ENCODE data around the gene PGRMC2. TPM values are rescaled to one million over a fixed set of nuclear protein-coding genes. Genes with fewer than 3 reads are reported as not detected.
A peak's percentile ranks its signal among the peaks of the same experiment; 100 is the strongest.

PGRMC2 gene
- total and polyA plus RNA-seq, 2 of the 8 experiments (the other 6 are each of a cell fraction or from before 2014, with no cell fraction given), result 9.5 to 85.3 TPM

DNA sequence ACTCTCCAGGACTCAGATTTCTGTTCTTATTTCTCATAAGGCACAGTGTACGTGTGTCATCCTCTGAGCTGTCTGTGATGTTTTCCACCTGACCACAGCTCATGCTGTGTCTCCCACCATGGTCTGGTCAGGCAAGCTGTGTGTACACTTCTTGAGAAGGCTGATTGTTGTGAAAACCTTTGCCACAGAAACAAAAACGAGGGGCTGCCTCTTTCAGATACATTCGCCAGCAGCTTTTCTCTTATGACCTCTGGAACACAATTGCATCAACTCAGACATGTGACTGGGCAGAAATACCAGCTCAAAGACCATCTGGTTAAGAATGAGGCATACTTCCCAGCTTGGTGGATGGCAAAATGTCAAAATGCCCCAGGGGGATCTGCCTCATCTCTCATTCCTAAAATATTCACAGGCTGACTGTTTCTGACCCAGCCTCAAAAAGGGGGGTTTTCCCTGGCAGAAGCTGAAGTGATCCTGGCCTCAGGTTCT, 46.1 kb downstream of the PGRMC2 start:
- H3K18ac ChIP-seq (ENCODE audit: extremely low read depth, low read length), result no peak overlapping the region
- no peaks in the 10 kb centered on the region for H4K20me1 ChIP-seq (replicated peaks in 1 of 2; ENCODE audit: control insufficient read depth in 1 of 2, insufficient read depth in 2 of 2, low read length in 2 of 2)
- H3K9me3 ChIP-seq (ENCODE audit: insufficient read depth in 2 of 2, low read depth in 1 of 2, low read length in 1 of 2), result peaks cover 0 to 4% of the 10 kb centered on the region in 2 experiments; a peak in 2 of 4 replicates
- no peaks in the 10 kb centered on the region for H3K79me1 ChIP-seq (ENCODE audit: low read depth, low read length)
- DNase-seq (ENCODE audit: low read depth in 1 of 2, low spot score in 2 of 2), result peak in 1 of 2 experiments; percentile 9
- peaks cover 0 to 3% (median 0%) of the 10 kb centered on the region in 4 experiments; a peak in 1 of 7 replicates for H3K4me1 ChIP-seq (replicated peaks in 1 of 4; ENCODE audit: control insufficient read depth in 3 of 4, insufficient read depth in 4 of 4, low read length in 3 of 4)
- CTCF ChIA-PET (ENCODE audit: partially characterized antibody), result interaction anchor here (0.6 kb wide), 1 partner anchor 193 kb away, joined by 3 read pairs; no protein-coding TSS in a partner anchor
- FAIRE-seq, result no peak
- no peak overlapping the region for H2BK120ac ChIP-seq (replicated peaks; ENCODE audit: low read depth, low read length)
- POLR2A ChIA-PET (ENCODE audit: partially characterized antibody), result no interaction called here
- H3K4me3 ChIP-seq (ENCODE audit: extremely low read depth in 1 of 4, insufficient read depth in 2 of 4, low read depth in 3 of 4, low read length in 4 of 4), result no peak overlapping the region
- no peaks in the 10 kb centered on the region for H3K27me3 ChIP-seq (replicated peaks in 1 of 4; ENCODE audit: control insufficient read depth in 3 of 4, extremely low read depth in 1 of 4, insufficient read depth in 3 of 4, low read length in 3 of 4)
- H3K79me2 ChIP-seq (ENCODE audit: control insufficient read depth in 1 of 2, insufficient read depth in 2 of 2, low read length in 2 of 2), result no peaks in the 10 kb centered on the region
- H3K9ac ChIP-seq (replicated peaks in 1 of 4; ENCODE audit: extremely low read depth in 1 of 4, low read depth in 3 of 4, low read length in 3 of 4), result no peak overlapping the region
- no peak overlapping the region for H4K8ac ChIP-seq (ENCODE audit: extremely low read depth, insufficient read depth, low read length)
- H3K36me3 ChIP-seq (ENCODE audit: control insufficient read depth in 2 of 4, insufficient read depth in 4 of 4, low read length in 3 of 4), result no peaks in the 10 kb centered on the region
- no peak overlapping the region for H3K4me2 ChIP-seq (ENCODE audit: insufficient read depth in 1 of 2, low read depth in 2 of 2, low read length in 2 of 2)
- H3K23ac ChIP-seq (ENCODE audit: insufficient read length), result no peak overlapping the region
- no peak overlapping the region for H4K5ac ChIP-seq (ENCODE audit: insufficient read length, low read depth, low read length)
- no peak overlapping the region for H2AK5ac ChIP-seq (ENCODE audit: low read depth, low read length)
- H2BK12ac ChIP-seq (ENCODE audit: low read depth, low read length), result no peak overlapping the region
- no peak overlapping the region for H2AFZ ChIP-seq (ENCODE audit: low read length)
- H3K27ac ChIP-seq (ENCODE audit: low read depth, low read length), result no peak overlapping the region
- H4K91ac ChIP-seq (replicated peaks; ENCODE audit: insufficient read length, low read length), result no peak overlapping the region
- 87% methylated on average over 3 of the region's 3 CpGs; no CpG with 5 or more reads in 1 of the 2 experiments for WGBS, 2 experiments (ENCODE audit: extremely low coverage in 1 of 2, insufficient coverage in 1 of 2, insufficient read length in 1 of 2, insufficient replicate concordance in 2 of 2, low coverage in 1 of 2, low lambda C conversion rate in 2 of 2, missing lambda C conversion rate in 1 of 2)
- no peaks in the 10 kb centered on the region for H3K23me2 ChIP-seq (ENCODE audit: low read depth, low read length)
- H3K4ac ChIP-seq (replicated peaks; ENCODE audit: insufficient read length, low read depth, low read length), result no peak overlapping the region
- H2BK5ac ChIP-seq (ENCODE audit: low read depth, low read length), result no peak overlapping the region; the same call in 1 of the 2 replicates
- H2BK20ac ChIP-seq (ENCODE audit: low read length), result no peak overlapping the region
- no peak overlapping the region for H2BK15ac ChIP-seq (ENCODE audit: low read length)
- H3K14ac ChIP-seq (ENCODE audit: insufficient read length), result no peak overlapping the region
- H3K56ac ChIP-seq (replicated peaks; ENCODE audit: insufficient read length, low read depth, low read length), result no peak overlapping the region
- TF ChIP-seq CHD1 (IDR thresholded peaks at IDR 0.05; ENCODE audit: low read depth, low read length) (no peak), CHD2 (IDR thresholded peaks at IDR 0.05; ENCODE audit: low read length) (no peak), RAD21 (IDR thresholded peaks at IDR 0.05 in 1 of 2, conservative IDR thresholded peaks at IDR 0.05 in 1 of 2; ENCODE audit: low read depth in 2 of 2, low read length in 2 of 2) (no peak), SP2 (IDR thresholded peaks at IDR 0.05; ENCODE audit: low read length) (no peak), BRCA1 (IDR thresholded peaks at IDR 0.05; ENCODE audit: low read depth, low read length) (no peak), RXRA (IDR thresholded peaks at IDR 0.05; ENCODE audit: insufficient read depth, low read depth, low read length) (no peak), KDM4A (IDR thresholded peaks at IDR 0.05; ENCODE audit: low read depth, low read length, severe bottlenecking) (no peak), GTF2F1 (IDR thresholded peaks at IDR 0.05; ENCODE audit: borderline replicate concordance, low read depth, low read length) (no peak), SP4 (IDR thresholded peaks at IDR 0.05; ENCODE audit: low read length) (no peak), EP300 (IDR thresholded peaks at IDR 0.05; ENCODE audit: borderline replicate concordance in 1 of 2, low read depth in 2 of 2, low read length in 2 of 2) (no peak), TBP (IDR thresholded peaks at IDR 0.05; ENCODE audit: low read depth, low read length) (no peak), JUN (IDR thresholded peaks at IDR 0.05; ENCODE audit: low read depth, low read length) (no peak)
- TF ChIP-seq, protein P1, sequence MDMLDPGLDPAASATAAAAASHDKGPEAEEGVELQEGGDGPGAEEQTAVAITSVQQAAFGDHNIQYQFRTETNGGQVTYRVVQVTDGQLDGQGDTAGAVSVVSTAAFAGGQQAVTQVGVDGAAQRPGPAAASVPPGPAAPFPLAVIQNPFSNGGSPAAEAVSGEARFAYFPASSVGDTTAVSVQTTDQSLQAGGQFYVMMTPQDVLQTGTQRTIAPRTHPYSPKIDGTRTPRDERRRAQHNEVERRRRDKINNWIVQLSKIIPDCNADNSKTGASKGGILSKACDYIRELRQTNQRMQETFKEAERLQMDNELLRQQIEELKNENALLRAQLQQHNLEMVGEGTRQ (IDR thresholded peaks at IDR 0.05; ENCODE audit: low read length), result no peak
